Limb (tissue), 2 donors: ENCODE measurements around the gene GMDS.

Experiments used
- DNase-seq, 2 donors: peaks; one replicate each; pipeline ENCODE4 v3.0.0-alpha.2; 2016; ENCODE audit errors: extremely low spot score in 2 of 2

The GMDS gene

GRCh38 chr6:1809291-1809988 is 436.0 kb downstream of the GMDS start:
- no peak for DNase-seq

GRCh38 chr6:1806935-1807334 is 438.5 kb downstream of the GMDS start:
- no peak for DNase-seq

- DNase-seq = peak in 1 of 2 donors; percentile 47
These were observed 442.7 kb downstream of the GMDS start for GRCh38 chr6:1802491-1803395.

GRCh38 chr6:1801401-1801800 is 444.0 kb downstream of the GMDS start:
- peak in 1 of 2 donors; percentile 56 for DNase-seq

- DNase-seq = no peak
These were observed 444.6 kb downstream of the GMDS start for GRCh38 chr6:1800845-1801244.

GRCh38 chr6:1798965-1799325 is 446.5 kb downstream of the GMDS start:
- no peak for DNase-seq

- no peak for DNase-seq
These were observed 447.0 kb downstream of the GMDS start for GRCh38 chr6:1798303-1798964.

- DNase-seq = no peak
These were observed 447.6 kb downstream of the GMDS start for GRCh38 chr6:1797801-1798200.

- DNase-seq = no peak
These were observed 448.5 kb downstream of the GMDS start for GRCh38 chr6:1796706-1797529.

- no peak for DNase-seq
These were observed 449.5 kb downstream of the GMDS start for GRCh38 chr6:1795910-1796309.

- DNase-seq = no peak
These were observed 452.4 kb downstream of the GMDS start for GRCh38 chr6:1792989-1793388.

GRCh38 chr6:1790684-1791083 is 454.7 kb downstream of the GMDS start:
- DNase-seq = no peak

- DNase-seq = no peak
These were observed 456.3 kb downstream of the GMDS start for GRCh38 chr6:1789092-1789491.

GRCh38 chr6:1787894-1788293 is 457.5 kb downstream of the GMDS start:
- no peak for DNase-seq

GRCh38 chr6:1786455-1787453 is 458.7 kb downstream of the GMDS start:
- DNase-seq = no peak

- DNase-seq = no peak
These were observed 461.0 kb downstream of the GMDS start for GRCh38 chr6:1784422-1784884.

- no peak for DNase-seq
These were observed 463.6 kb downstream of the GMDS start for GRCh38 chr6:1781817-1782184.

GRCh38 chr6:1781152-1781816 is 464.1 kb downstream of the GMDS start:
- DNase-seq = no peak

GRCh38 chr6:1780251-1780867 is 465.0 kb downstream of the GMDS start:
- no peak for DNase-seq
